Adrenal gland (tissue), 12 donors: ENCODE measurements around the gene WDR62. TPM values are rescaled to one million over a fixed set of nuclear protein-coding genes. Genes with fewer than 3 reads are reported as not detected.

ENCODE experiments used
- DNase-seq, 7 donors: peaks; one replicate each; pipeline ENCODE4 v3.0.0-alpha.2; 2019 to 2020
- H3K27ac ChIP-seq, 5 donors: fragments of 200-600 bp; sonication (generic) in 4 of 5; 1 replicate in 3 of 5; 2 replicates in 2 of 5; pipeline versions ENCODE4 v1.5.1 to v1.8.0; 2016 to 2020; ENCODE audit warnings: mild to moderate bottlenecking in 1 of 5
- H3K27me3 ChIP-seq: fragments of 200-600 bp; 2 replicates; pipeline ENCODE4 v1.8.0; 2021
- H3K36me3 ChIP-seq, 2 donors: fragments of 200-600 bp; replicated peaks in 1 of 2; 1 replicate in 1 of 2; 2 replicates in 1 of 2; pipeline versions ENCODE4 v1.5.1 to v1.8.0; 2018 to 2022
- H3K4me1 ChIP-seq, 2 donors: fragments of 200-600 bp; replicated peaks in 1 of 2; 1 replicate in 1 of 2; 2 replicates in 1 of 2; pipeline versions ENCODE4 v1.5.1 to v1.8.0; 2018 to 2021
- H3K4me3 ChIP-seq, 4 donors: fragments of 200-600 bp; sonication (generic) in 3 of 4; one replicate each; pipeline ENCODE4 v1.5.1; 2016 to 2018
- H3K9me3 ChIP-seq, 3 donors: fragments of 200-600 bp; sonication (generic) in 1 of 3; replicated peaks in 1 of 3; 1 replicate in 2 of 3; 2 replicates in 1 of 3; pipeline versions ENCODE4 v1.5.1 to v1.8.0; 2016 to 2021
- POLR2A ChIP-seq, 2 donors: fragments of 450-650 bp; IDR thresholded peaks; one replicate each; pipeline ENCODE4 v1.6.1; 2017; ENCODE audit warnings: antibody characterized with exemption in 2 of 2, mild to moderate bottlenecking in 2 of 2, moderate library complexity in 1 of 2
- WGBS, 4 donors: extraction: QIAGEN DNeasy Blood & Tissue Kit in 2 of 4; methylation state at CpG; one replicate each; pipeline versions ENCODE4 v1.1.5 to v1.1.7; 2013 to 2017; 5-methylcytosine and 5-hydroxymethylcytosine counted together
- intact Hi-C, 2 donors: fragments of 100-400 bp; cut with DNase I; formaldehyde crosslinking; loops; one replicate each; pipeline versions ENCODE4 v1.14.1 to v1.15.0; 2022 to 2023
- polyA plus RNA-seq, 3 donors: library from polyadenylated mRNA; stranded (reverse); fragments of 200-250 nt in 2 of 3; fragments of 350-450 nt in 1 of 3; fragmentation: Illumina TruSeq in 1 of 3; extraction: RNeasy Lipid Tissue Mini Kit (QIAGEN cat#74804) in 1 of 3; gene quantifications; one replicate each; pipeline ENCODE4 v1.2.3, GENCODE V29; 2013 to 2014
- total RNA-seq, 9 donors: library from RNA; depleted of rRNA in 4 of 9; stranded (reverse); fragments of >200 nt in 4 of 9; fragments of 120-200 nt in 1 of 9; fragmentation: NEBNext Ultra II Directional in 1 of 9; extraction: Animal tissue kit (Norgen Biotek cat#: 25700) in 1 of 9; gene quantifications; one replicate each; pipeline versions ENCODE4 v1.1.0 to v1.2.4, GENCODE V29; 2013 to 2023
- TF ChIP-seq, protein P1 (sequence below), 6 experiments: fragments of 450-650 bp in 4 of 6; fragments of 200-600 bp in 2 of 6; sonication (generic) in 1 of 6; IDR thresholded peaks; 1 replicate in 5 of 6; 2 replicates in 1 of 6; pipeline versions ENCODE4 v1.5.1 to v1.8.0; 2016 to 2021; ENCODE audit warnings: antibody characterized with exemption in 6 of 6, mild to moderate bottlenecking in 2 of 6, moderate library complexity in 1 of 6
- donor health status: healthy with polysubstance abuse.
- donor health status: Bipolar disorder and iron deficiency.
- donor health status: DM: yes; HTN: yes; CAD: no.
- donor health status: DM: no; HTN: no; CAD: no.
- donor health status: DM: no; HTN: no; CAD: no.
- donor health status: DM: yes; HTN: yes; CAD: no.

WDR62 gene
- total and polyA plus RNA-seq, 12 donors: 0.12 to 2.0 (median 0.70) TPM; not detected in 1

DNA sequence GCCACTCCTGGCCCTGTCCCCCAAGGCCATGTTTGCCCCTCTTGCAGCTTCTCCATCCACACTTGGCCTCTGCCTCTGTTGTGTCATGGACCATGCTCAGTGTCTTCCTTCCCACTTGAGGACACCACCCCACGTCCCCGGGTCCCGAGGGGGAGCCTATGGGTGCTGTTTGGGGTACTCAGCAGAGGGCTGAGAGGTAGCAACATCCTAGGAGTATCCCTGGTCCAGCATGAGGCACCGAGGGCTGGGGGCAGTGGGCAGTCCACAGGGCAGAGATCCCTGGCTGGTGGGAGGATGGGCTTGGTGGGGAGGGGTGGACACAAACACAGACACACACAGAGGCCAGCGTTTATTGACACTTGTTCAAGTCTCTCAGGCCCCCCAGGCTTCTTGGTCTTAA is 95.9 kb downstream of the WDR62 start:
- H3K27ac ChIP-seq: peak overlapping the region in 4 of 5 donors; percentile 93 to 98 (median 94)
- TF ChIP-seq POLR2A (IDR thresholded peaks at IDR 0.05): no peak
- TF ChIP-seq, protein P1, sequence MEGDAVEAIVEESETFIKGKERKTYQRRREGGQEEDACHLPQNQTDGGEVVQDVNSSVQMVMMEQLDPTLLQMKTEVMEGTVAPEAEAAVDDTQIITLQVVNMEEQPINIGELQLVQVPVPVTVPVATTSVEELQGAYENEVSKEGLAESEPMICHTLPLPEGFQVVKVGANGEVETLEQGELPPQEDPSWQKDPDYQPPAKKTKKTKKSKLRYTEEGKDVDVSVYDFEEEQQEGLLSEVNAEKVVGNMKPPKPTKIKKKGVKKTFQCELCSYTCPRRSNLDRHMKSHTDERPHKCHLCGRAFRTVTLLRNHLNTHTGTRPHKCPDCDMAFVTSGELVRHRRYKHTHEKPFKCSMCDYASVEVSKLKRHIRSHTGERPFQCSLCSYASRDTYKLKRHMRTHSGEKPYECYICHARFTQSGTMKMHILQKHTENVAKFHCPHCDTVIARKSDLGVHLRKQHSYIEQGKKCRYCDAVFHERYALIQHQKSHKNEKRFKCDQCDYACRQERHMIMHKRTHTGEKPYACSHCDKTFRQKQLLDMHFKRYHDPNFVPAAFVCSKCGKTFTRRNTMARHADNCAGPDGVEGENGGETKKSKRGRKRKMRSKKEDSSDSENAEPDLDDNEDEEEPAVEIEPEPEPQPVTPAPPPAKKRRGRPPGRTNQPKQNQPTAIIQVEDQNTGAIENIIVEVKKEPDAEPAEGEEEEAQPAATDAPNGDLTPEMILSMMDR (IDR thresholded peaks at IDR 0.05): no peak
- no peaks in the 10 kb centered on the region for H3K9me3 ChIP-seq
- WGBS, 4 donors: 43 to 71% (median 64%) methylated on average over 1 to 5 of the region's 5 CpGs
- H3K27me3 ChIP-seq: no peaks in the 10 kb centered on the region
- intact Hi-C loops: no loop called here
- peaks cover 0 to 52% of the 10 kb centered on the region in 2 donors for H3K36me3 ChIP-seq
- no peak for DNase-seq
- peaks cover 6 to 13% of the 10 kb centered on the region in 2 donors for H3K4me1 ChIP-seq
- H3K4me3 ChIP-seq: no peak overlapping the region

DNA sequence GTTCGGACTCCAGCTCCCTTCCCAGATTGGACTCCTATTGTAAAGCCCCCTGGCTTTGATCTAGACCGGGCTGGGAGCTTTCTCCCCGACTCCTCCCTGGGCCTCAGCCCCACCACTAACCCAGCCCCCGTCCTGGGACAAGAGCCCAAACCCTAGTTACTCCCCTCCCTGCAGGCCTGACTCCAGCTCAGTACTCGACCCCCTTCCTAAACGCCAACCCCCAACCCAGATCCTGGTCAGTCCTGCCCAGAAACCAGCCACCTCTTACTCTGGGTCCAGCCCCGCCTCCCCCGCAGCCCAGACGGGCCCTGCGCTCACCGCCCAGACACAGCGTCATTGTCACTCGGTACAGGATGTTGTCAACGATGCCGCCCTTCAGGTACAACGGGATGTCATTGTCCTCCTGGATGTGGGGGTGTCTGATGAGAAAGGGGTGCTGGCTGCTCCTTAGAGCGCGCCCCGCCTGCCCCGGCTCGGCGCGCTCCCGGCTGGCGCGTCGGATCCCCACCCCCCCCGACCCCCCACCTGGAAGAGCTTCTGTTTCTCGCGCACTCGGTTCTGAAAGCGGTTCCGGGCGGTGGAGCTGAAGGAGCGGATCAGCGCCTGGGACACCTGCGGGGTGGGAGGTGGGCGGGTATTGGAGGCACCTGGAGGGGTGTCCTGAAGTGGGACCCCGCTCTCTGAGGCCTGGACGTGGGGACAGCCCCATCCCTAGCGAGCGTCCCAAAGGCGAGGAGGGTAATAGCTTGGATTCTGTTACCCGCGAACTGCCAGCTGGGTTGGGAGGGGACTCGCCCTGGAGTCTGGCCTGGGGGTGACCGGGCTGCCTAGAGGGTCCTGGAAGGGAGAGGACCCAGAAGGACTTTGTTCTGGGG is 96.7 kb downstream of the WDR62 start:
- intact Hi-C loops: no loop called here
- peak overlapping the region in 3 of 4 donors; percentile 33 to 69 (median 55) for H3K4me3 ChIP-seq
- peaks cover 6 to 13% of the 10 kb centered on the region in 2 donors for H3K4me1 ChIP-seq
- H3K27me3 ChIP-seq: no peaks in the 10 kb centered on the region
- peaks cover 0 to 44% of the 10 kb centered on the region in 2 donors for H3K36me3 ChIP-seq
- H3K27ac ChIP-seq: peak overlapping the region; percentile 93 to 98 (median 94)
- WGBS, 4 donors: 32 to 69% (median 56%) methylated on average over 14 to 47 of the region's 47 CpGs
- peak; percentile 41 to 59 for TF ChIP-seq POLR2A (IDR thresholded peaks at IDR 0.05)
- TF ChIP-seq, protein P1 (IDR thresholded peaks at IDR 0.05): no peak
- peak; percentile 63 to 89 (median 69) for DNase-seq
- H3K9me3 ChIP-seq: no peaks in the 10 kb centered on the region

DNA sequence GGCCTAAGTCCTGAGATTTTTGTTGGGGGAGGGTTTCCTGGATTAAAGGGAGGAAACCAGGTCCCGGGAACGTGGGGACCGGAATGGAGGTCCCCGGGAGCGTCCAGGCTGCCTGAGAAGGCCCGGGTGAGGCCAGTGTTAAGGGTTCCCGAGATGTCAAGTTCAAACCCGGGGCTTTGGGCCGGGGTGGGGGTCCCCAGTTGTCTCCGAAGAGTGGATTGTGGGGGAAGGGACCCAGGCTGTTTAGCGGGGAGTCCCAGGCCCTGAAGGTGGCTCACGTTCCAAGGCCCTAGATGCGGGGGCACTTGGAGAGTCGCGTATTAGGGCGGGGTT is 97.3 kb downstream of the WDR62 start:
- peaks cover 6 to 13% of the 10 kb centered on the region in 2 donors for H3K4me1 ChIP-seq

More for the DNA sequence above, 97.3 kb downstream of the WDR62 start:
- Histone ChIP-seq H3K9me3 (no peaks in the 10 kb centered on the region), H3K4me3 (peak overlapping the region in 3 of 4 donors; percentile 33 to 69 (median 55)), H3K27ac (peak overlapping the region; percentile 93 to 98 (median 94)), H3K36me3 (peaks cover 0 to 38% of the 10 kb centered on the region in 2 donors), H3K27me3 (no peaks in the 10 kb centered on the region)
- 13 to 33% (median 24%) methylated on average over 5 to 16 of the region's 16 CpGs for WGBS, 4 donors
- DNase-seq: peak in 1 of 7 donors; percentile 64
- no peak for TF ChIP-seq POLR2A (IDR thresholded peaks at IDR 0.05)
- TF ChIP-seq, protein P1 (IDR thresholded peaks at IDR 0.05): no peak
- intact Hi-C loops: no loop called here
